GM19035 (cell line): ENCODE data around the gene SPOUT1.
"Not testable (repeated sequence)": the region's sequence is repeated elsewhere in the genome, so short reads cannot be mapped to it uniquely, and the experiment has no call there.

ENCODE experiments used
- ATAC-seq: cut with Tn5 transposase; IDR thresholded peaks from one replicate; pipeline ENCODE4 v1.9.1; 2021; ENCODE audit not compliant: unreplicated experiment

The SPOUT1 gene

GRCh38 chr9:128818099-128818838 is 11.3 kb downstream of the SPOUT1 start, which contains the start of gene ENDOG:
TSS of gene ENDOG (plus strand) at chr9:128818500. CDS start at chr9:128818685, 185 bp downstream.
- ATAC-seq: peak; percentile 92

- no peak for ATAC-seq
These were observed 18.7 kb downstream of the SPOUT1 start for GRCh38 chr9:128810873-128811272.

GRCh38 chr9:128809831-128810230 is 19.8 kb downstream of the SPOUT1 start:
- ATAC-seq: no peak

- no peak for ATAC-seq
These were observed 20.5 kb downstream of the SPOUT1 start for GRCh38 chr9:128809036-128809599.

- ATAC-seq: no peak
These were observed 21.1 kb downstream of the SPOUT1 start for GRCh38 chr9:128808543-128808942.

- no peak for ATAC-seq
These were observed 21.8 kb downstream of the SPOUT1 start for GRCh38 chr9:128807827-128808226.

- ATAC-seq: no peak
These were observed 23.9 kb downstream of the SPOUT1 start for GRCh38 chr9:128805661-128806060.

GRCh38 chr9:128802482-128802881 is 27.1 kb downstream of the SPOUT1 start:
- ATAC-seq: no peak

- no peak for ATAC-seq
These were observed 29.5 kb downstream of the SPOUT1 start for GRCh38 chr9:128800061-128800460.

- ATAC-seq: no peak
These were observed 30.7 kb downstream of the SPOUT1 start for GRCh38 chr9:128798896-128799295.

- not testable (repeated sequence) for ATAC-seq
These were observed 34.6 kb downstream of the SPOUT1 start for GRCh38 chr9:128794961-128795360.

- ATAC-seq: no peak
These were observed 36.5 kb downstream of the SPOUT1 start for GRCh38 chr9:128792978-128793686.

- no peak for ATAC-seq
These were observed 37.5 kb downstream of the SPOUT1 start for GRCh38 chr9:128792134-128792533.

GRCh38 chr9:128790536-128790935 is 39.1 kb downstream of the SPOUT1 start:
- no peak for ATAC-seq

- no peak for ATAC-seq
These were observed 41.1 kb downstream of the SPOUT1 start for GRCh38 chr9:128788445-128788844.

GRCh38 chr9:128787659-128788058 is 41.9 kb downstream of the SPOUT1 start:
- no peak for ATAC-seq

- ATAC-seq: peak; percentile 90
These were observed 42.7 kb downstream of the SPOUT1 start, which contains the start of gene TBC1D13 for GRCh38 chr9:128786681-128787601. TSS of gene TBC1D13 (plus strand) at chr9:128787253. CDS start at chr9:128787354, 101 bp downstream.

GRCh38 chr9:128785427-128785826 is 44.2 kb downstream of the SPOUT1 start:
- no peak for ATAC-seq

- no peak for ATAC-seq
These were observed 46.9 kb downstream of the SPOUT1 start for GRCh38 chr9:128782669-128783068.

GRCh38 chr9:128781187-128782070 is 48.2 kb downstream of the SPOUT1 start:
- no peak for ATAC-seq
